ENCODE results near the gene CPPED1.

DNA sequence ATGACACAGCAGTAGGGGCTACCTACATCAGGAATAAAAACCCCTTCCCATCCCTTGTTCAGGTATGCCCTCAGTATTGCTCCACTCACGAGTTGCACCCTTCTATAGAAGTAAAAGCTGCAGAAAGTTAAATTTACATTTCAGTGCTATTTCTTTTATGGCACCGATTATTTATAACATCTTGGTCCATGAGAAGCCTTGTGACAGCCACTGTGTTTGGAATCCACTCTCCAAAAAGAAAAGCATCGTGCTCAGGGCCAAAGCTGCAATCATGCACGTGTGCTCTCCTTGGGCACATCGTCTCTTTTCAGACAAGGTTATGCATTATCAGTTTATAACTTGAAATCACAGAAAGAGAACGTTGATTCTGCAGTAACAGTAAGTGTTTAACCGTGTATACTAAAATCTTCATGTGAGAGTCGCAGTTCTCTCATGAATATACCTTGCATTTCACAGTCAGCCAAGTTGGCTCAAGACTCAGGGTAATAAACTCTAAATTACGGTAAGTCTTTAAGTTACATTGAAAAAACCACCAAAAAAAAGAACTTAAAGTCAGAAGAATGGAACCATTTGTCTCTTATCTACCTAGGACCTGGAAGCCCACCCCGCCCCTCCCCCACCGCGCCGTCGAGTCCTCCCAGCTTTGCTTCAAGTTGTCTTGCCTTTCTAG, 189.6 kb downstream of the CPPED1 start:
- TF ChIP-seq, protein P1, sequence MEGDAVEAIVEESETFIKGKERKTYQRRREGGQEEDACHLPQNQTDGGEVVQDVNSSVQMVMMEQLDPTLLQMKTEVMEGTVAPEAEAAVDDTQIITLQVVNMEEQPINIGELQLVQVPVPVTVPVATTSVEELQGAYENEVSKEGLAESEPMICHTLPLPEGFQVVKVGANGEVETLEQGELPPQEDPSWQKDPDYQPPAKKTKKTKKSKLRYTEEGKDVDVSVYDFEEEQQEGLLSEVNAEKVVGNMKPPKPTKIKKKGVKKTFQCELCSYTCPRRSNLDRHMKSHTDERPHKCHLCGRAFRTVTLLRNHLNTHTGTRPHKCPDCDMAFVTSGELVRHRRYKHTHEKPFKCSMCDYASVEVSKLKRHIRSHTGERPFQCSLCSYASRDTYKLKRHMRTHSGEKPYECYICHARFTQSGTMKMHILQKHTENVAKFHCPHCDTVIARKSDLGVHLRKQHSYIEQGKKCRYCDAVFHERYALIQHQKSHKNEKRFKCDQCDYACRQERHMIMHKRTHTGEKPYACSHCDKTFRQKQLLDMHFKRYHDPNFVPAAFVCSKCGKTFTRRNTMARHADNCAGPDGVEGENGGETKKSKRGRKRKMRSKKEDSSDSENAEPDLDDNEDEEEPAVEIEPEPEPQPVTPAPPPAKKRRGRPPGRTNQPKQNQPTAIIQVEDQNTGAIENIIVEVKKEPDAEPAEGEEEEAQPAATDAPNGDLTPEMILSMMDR (conservative IDR thresholded peaks at IDR 0.05), result no peak
- TF ChIP-seq ZFX (IDR thresholded peaks at IDR 0.05), result no peak
